SIG-M5 treated with dmso at 0.1 percent for 504 hours (cell line): ENCODE data around the gene AQP6.
"Not testable (repeated sequence)": the region's sequence is repeated elsewhere in the genome, so short reads cannot be mapped to it uniquely, and the experiment has no call there.

Source experiments
- DNase-seq: peaks from one replicate; lab custom pipeline; 2025; ENCODE audit not compliant: unreplicated experiment; lab: John Stamatoyannopoulos, UW

AQP6 gene

DNA sequence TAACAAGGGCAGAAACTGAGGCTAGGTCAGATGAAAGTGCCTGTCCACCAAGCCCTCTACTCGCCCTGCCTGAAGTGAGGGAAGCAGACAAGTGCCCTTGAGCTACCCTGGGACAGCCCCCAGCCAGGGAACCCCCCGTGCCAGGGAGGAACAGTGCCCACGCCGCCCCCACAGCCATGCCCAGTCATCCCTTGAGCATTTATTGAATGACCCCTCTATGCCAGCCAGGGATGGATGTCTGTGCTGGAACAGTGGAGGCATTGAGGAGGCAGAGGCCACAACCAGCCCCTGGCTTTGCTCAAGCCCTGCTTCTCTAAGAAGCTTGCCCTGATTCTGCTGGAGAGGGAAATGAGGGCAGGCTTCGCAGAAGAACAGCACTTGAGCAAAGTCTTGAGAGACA, 3.7 kb upstream of the AQP6 start:
- DNase-seq: no peak

DNA sequence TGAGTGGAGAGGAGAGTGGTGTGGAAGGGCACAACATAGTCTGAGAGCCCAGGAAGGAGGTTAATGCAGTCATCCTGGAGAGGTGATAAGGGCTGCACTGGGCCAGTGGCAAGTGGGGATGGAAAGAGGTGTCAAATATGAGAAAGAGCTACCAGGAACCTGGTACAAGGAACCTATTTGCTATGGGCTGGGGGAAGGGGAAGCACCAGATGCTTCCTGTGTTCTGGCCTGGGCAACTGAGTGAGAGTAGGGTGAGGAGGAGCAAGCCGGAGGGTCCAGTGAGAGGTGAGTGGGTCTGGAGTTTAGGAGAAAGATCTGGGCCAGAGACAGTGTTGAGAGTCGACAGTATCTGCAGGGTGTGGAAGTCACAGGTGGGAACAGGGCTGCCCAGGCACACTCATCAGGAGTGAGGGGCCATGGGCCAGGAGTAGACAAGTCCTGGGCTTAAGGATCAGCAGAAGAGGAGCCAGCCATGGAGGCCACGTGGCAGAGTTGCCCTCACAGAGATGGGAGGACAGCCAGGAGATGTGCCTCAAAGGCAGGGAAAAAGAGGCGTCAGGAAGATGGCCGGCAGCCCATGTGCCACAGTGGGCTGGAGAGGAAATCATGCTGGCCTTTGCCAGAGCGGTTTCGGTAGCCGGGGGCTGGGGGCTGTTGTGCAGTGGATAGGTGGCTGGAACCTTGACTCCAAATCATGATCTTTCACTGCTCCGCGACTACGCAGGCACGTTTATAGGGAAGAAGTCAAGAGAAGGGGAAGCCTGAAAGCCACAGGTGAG, 2.9 kb upstream of the AQP6 start:
- no peak for DNase-seq

DNA sequence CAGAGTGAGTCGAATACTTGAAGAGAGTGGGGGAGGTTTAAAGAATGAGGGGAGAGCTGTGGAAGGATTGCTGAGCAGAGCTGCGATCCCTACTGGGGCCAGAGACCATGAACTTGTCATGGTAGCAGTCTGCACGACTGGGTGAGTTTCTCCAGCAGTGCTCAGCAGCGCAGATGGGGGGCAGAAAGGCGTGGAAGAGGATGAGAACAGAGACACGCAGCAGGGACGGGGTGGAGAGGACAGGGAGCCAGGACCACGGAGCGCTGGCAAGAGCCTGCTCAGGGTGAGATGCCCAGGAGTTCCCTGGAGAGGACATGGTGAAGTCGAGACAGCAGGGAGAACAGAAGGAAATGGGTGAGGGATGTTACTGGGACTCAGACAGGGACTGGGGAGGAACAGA, 2.1 kb upstream of the AQP6 start:
- no peak for DNase-seq

DNA sequence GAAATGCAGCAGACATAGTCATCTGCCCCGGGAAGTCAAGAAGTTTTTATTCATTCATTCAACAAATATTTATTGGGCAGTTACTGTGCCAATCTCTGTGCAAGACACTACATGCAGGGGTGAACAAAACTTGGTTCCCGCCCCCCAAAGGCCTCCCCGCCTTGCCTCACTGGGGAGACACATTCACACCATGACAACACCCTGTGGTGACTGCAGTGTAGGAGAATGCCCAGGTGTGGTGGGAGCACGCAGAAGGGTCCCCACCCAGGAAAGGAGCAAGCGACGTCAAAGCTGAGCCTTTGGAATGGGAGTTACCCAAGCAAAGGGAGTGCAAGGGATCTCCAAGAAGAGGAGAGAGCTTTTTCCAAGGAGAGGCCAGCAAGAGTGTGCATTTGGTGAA, 1.6 kb upstream of the AQP6 start:
- DNase-seq: no peak

DNA sequence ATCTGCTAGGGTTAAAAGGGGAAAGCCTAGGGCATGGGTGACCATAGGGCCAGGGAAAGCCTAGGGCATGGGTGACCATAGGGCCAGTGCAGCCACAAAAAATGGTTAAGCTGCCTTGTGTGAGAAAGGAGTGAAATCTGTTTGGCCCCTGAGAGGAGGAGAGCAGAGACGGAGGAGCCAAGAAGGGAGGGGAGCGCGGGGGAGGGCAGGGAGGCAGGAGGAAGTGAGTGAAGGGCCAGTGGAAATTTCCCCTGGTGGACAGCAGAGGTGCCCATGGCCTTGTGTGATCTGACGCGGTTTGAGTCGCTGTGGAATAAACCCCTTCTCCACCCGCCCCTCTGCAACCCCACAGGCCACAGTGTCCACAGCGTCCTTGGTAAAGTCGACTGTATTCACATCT, 618 bp upstream of the AQP6 start:
- no peak for DNase-seq

DNA sequence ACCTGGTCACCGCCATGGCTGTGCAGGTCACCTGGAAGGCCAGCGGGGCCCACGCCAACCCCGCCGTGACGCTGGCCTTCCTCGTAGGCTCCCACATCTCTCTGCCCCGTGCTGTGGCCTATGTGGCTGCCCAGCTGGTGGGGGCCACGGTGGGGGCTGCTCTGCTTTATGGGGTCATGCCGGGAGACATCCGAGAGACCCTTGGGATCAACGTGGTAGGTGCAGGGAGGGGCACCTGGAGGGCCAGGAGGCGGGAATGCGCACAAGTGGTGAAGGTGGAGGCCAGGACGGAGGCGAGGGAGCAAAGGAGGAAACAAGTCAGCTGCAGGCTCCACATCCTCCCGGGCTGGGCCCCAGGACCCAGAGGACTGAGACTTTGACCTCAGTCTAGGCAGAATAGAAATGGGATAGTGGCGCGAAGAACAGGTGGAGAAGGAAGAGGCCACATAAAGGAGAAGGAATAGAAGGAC, 649 bp downstream of the AQP6 start:
- DNase-seq: no peak

DNA sequence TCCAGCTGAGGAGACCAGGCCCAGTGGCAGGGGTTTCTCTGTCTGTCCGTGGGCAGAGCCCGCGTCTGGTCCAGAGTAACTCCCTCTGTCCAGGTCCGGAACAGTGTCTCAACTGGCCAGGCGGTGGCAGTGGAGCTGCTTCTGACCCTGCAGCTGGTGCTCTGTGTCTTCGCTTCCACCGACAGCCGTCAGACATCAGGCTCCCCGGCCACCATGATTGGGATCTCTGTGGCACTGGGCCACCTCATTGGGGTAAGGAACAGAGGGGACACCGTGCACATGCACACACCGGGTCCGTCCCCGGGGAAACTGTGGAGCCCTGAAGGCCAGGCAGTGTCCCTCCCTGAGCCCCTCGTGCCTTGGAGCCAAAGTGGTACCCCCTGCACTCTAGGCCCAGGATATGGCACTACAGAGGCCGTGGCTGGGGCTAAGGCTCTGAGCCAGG, 1.5 kb downstream of the AQP6 start:
- DNase-seq: no peak

DNA sequence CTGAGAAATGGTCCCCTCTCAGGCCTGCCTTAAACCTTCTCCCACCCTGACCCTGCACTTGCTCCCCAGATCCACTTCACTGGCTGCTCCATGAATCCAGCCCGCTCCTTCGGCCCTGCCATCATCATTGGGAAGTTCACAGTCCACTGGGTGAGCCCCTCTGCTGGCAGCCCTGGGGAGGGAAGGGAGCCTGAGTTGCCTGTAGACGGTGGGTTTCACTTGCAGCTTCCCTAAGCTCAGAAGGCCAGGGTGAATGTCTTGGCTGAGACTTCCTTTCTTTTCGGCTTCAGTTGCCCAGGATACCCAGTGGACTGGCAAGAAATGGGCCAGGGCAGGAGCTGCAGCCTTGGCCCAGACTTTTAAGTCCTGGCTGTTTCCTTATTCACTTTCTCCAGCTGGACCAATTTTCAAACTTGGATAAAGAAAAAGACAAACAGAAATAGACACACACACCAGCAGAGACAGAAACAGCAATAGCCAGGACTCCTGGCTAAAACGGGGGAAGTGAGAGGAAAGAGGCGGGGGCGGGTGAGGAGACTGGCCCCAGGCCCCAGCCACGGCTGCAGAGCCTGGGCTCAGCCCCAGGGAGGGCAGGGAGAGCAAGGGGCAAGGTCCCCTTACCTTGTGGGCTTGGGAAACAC, 2.0 kb downstream of the AQP6 start:
- no peak for DNase-seq

DNA sequence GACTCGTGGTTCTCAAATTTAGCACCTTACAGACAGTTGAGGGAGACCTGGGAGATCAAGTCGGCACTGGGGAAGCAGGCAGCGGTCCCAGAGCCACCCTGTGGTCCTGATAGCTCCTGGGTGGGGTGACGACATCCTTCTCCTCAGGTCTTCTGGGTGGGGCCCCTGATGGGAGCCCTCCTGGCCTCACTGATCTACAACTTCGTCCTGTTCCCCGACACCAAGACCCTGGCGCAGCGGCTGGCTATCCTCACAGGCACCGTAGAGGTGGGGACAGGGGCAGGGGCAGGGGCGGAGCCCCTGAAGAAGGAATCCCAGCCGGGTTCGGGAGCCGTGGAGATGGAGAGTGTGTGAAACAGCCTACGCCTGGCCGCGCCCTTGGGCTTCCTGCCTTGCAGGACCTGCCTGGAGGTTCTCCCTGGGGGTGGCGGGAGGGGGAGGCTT, 2.6 kb downstream of the AQP6 start:
- DNase-seq: no peak

DNA sequence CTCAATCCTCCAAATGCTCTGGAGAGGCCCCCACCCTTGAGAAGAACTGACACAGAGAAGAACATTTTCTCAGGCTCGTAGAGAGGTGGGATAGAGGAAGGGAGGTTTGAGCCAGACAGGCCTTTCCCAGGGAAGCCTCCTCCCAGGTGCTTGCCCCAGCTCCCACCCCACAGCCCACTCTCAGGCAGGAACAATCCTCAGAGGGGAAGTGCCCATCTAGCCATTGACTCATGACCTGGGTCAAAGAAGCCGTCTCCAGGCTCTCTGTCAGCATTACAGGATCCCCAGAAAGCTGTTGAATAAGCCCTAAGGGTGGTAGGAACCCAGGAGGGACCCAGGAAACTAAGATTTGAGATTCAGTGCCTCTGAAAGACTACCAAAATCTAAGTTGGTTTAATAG, 3.8 kb downstream of the AQP6 start:
- no peak for DNase-seq

DNA sequence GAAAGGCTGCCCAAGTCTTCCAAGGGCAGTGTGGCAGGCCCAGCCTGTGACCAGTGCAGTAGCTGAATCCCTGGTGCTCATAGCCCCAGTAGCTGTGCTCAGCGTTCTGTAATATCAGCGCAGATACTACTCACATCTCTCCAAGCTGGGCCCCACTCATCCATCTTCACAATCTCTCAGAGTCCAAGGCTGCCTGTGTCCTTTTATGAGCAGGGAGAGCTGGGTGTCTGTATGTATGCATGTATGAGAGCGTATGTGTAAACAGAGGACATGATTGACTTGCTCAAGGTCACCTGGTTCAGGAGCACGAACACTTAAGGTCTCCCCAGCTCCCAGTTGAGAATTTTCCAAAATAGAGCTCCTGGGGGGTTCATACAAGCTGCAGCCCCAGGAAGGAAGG, 5.4 kb downstream of the AQP6 start:
- DNase-seq: no peak

DNA sequence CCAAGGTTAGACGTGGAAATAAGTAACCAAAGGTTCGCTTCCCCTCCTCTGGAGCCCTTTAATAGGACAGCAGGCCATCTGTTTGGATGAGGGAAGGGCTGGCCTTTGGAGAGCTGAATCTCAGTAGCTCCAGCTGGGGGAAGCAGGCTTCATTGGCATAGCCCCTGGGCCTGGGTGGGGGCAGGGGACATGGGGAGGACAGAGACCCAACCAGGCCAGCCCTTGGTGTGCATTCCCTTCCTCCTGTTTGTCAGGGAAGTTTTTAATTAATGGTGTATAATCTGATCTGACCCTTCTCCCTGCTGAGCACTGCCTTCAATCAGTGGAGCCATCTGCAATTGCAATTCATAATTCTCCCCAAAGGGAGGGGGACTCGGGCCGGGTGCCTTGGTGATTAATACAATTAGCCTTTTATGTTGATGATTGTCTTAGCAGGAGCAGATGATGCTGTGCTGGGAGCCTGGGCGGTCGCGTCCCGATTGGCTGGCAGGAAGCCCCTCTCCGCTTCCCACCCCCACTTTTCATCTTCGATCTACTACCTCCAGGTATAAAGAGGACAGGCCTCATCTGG, 6.4 kb downstream of the AQP6 start:
- DNase-seq: no peak

DNA sequence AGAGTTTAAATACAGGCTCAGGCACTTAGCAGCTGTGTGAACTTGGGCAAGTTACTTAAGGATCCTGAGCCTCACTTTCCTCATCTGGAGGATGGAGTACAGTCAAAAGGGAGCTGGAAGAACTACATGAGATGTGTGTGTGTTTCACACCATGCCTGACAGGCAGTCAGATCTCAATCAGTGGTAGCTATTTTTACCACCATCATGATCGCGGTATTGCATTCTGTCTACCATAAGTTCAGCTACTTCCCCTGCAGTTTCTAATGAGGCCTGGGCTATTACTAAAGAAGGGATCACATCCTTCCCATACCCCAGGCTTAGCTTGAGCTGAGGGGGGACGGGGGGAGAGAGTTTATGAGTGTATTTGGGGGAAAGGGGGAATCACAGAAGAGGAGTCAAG, 7.0 kb downstream of the AQP6 start:
- DNase-seq: no peak

DNA sequence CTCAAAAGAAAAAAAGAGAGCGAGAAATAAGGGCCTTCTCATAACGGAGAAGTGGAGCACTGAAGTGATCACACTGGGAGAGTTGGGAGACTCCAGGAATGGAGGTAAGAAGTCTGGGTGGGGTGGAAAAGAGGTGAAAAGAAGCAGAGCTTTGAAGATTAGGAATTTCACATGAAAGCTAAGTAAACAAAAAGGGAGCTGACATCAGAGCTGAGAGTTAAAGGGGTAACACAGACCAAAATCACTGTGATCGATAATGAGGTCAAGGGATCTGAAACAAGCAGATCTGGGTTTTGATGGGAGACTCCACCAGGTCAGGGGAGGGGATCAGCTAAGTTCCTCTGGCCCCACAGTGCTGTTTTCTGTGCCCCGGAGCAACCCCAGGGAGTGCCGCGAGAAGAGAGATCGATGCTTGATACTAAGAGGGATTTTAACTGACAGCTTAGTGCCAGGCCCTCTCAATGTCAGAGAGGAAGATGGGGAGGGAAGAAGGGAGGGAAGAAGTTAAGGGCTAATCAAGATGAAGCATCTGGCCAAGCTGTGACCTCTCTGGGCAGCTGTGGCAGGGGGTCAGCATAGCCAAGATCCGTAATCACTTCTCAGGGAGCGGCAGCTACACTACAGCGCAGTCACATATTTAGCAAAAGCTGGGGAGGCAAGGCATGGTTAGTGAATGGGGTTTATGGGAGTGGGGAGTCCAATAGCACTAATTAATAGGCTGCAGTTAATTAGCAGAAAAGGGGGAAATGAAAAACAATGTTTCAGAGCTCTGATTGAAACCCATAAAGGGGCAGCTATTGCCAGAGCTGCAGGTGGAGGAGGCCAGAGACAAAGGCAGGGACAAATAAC, 8.0 kb downstream of the AQP6 start:
- no peak for DNase-seq

DNA sequence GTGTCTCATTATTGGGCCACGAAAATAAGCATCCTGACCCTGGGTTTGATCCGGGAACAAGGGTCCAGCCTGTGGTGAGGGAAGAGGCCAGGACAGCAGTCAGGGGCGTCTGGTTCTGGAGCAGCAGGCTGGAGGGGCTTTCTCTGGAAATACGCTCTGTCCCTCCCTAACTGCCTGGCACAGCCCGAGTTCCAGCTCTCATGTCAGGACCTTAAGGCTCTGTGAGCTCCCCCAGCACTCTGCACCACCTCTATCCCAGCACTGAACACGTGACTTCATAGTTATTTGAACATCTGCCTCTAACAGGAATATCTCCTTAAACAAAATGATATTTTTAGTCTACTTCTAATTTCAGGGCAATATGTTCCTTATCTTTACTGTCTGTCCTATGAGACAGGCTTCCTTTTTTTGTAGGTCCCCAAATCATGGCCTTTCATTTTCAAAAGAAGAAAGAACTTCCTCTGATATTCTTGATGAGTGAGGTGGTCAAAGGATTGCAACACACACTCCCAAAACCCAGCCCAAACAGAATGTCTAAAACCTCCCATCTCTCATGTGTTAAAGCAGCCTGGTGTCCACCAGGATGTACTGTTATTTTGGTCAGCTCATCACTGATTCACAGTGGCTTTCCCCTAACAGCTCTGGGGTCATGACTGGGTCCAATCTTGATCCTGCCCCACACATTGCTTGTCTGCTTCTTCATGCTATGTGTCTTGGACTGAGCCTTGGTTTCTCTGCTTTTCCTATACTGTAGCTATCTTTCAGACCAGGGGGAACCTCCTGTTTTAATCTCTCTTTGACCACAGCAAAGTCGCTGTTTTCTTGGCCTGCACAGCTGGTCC, 9.7 kb downstream of the AQP6 start:
- DNase-seq: peak; percentile 54

DNA sequence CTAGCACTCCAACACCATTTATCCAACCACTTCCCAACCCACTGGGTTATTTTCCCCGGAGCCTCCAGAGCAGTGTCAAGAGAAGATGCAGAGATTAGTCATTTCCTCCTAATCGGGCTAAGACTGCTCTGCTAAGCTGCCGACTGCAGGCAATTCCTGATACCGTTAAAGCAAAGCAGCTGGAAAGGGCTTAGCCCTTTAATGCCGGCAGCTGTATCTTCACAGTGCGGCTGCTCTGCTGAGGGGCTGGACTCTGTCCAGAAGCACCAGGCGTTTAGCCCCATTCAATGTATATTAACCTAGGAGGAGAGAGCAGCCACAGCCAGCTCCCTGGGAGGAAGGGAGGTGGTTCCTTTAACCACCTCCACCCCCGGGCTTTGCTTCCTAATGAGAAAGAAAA, 11.1 kb downstream of the AQP6 start:
- DNase-seq: no peak

DNA sequence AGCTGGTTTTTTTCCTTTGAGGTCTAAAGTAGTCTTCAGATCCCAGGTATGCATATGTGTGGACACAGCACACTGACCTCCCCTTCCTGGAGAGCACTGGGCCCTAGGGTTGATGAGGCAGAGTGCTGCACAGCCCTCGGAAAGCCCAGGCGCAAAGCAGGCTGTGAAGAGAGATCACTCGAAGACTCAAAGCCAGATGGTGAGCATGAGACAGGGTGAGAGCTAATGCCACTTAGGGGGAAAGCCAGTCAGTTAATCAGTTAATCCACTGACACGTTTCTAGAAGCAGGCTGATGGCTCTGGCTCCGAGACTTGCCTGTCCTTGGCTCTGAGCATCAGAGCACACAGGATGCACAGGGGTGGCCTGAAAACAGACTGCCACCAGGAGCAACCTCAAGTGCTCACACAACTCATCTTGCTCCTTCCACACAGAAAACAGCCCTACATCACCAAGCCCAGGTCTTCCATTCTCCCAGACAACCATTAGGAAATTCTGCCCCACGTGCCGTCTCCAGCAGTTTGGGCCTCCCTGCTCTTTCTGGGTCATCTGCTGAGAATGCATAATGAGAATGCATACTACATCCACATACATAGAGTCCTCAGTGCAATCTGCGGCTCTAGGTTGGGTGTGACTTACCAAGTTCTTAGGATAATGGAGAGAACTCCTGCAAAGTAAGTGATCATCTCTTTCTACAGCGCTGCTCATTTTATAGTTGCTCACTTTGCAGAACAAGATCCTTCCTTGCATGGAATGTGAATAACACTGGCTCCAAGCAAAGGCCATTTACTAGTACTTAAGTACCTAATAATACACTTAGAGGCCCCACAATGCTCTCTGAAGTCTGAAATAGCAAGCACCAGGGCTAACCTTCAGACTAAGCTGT, 12.0 kb downstream of the AQP6 start:
- no peak for DNase-seq

DNA sequence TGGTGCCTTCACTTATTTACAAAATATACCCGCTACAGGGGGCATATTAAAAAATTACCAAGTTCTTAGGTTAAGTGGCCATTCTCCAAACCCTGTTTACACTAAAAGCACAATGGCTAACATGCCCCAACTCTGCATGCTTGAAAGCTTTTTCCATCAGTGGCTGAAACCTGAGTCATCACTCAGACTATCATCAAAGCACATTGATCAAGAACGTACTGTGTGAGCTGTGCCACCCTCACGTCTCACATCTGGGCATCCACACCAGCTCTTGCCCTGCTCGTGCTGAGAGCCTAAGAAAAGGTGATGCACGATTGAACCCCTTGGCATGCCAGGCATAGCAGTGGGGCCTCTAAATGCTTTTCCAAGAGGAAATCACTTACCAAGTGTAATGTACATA, 13.2 kb downstream of the AQP6 start:
- no peak for DNase-seq

DNA sequence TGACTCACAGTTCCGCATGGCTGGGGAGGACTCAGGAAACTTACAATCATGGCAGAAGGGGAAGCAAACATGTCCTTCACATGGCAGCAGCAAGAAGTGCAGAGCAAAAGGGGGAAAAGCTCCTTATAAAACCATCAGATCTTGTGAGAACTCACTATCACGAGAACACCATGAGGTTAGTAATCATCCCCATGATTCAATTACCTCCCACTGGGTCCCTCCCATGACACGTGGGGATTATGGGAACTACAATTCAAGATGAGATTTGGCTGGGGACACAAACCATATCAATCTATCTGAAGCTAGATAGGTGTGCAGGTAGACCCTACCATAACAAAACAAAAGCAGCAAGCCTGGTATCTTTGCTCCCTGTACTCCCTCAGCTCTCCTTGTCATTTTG, 13.7 kb downstream of the AQP6 start:
- DNase-seq: not testable (repeated sequence)
